Measurements from ENCODE around the gene APLP2.
"Not testable (repeated sequence)": the region's sequence is repeated elsewhere in the genome, so short reads cannot be mapped to it uniquely, and the experiment has no call there.

The APLP2 gene

DNA sequence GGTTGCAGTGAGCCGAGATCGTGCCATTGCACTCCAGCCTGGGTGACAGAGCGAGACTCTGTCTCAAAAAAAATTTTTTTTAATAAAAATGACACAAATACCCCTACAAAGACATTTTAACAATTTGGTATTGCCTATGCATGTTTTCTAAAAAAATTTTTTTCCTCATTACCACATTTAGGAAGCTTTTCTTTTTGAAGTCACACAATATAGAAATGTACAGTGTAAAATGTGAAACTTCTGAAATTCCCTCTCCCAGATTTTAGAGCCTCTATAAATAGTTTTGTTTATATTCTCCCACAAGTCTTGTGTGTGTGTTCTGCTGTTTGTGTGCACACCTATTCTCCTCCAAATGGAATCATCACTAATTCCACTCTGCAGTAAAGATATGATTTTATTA is 97.5 kb downstream of the APLP2 start:
- no peak for DNase-seq (ENCODE audit: low read depth in 1 of 2, low spot score in 1 of 2)

DNA sequence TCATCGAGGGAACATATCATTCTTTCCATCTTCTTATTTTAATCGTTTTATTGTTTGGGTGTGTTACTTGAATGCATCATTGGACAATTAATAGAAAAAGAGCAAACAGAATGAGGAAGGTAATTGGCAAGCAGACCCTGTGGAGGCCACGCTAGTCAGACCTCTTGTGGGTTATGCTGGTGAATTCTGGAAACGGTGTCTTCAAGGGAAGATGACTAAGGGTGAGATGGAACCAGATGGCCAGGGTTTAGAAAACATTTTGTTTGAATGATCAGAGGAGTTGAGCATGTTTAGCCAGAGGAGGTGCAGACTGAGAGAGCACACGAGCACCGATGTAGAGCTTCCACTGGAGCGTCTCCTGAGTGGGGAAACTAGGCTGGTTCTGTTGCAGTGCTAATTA is 98.4 kb downstream of the APLP2 start:
- DNase-seq (ENCODE audit: low read depth in 1 of 2, low spot score in 1 of 2) = no peak

DNA sequence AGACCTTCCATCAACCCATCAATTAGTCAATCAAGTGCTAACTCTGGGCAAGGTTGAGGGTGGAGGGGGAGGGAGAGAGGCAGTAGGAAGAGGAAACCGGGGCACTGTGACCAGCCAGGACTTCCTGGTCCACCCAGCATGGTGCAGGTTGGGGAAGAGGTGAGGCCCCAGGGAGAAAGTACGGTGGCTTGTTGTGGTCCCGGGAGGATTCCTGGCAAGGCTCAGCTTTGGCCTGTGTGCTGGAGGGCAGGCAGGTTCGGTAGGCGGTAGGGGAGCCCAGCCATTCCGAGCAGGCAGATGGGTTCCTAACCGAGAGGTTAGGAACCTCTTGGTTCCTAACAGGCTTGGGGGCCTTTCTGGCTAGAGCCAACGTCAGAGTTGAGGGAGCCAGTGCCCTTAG is 100.7 kb downstream of the APLP2 start:
- DNase-seq (ENCODE audit: low read depth in 1 of 2, low spot score in 1 of 2) = no peak

DNA sequence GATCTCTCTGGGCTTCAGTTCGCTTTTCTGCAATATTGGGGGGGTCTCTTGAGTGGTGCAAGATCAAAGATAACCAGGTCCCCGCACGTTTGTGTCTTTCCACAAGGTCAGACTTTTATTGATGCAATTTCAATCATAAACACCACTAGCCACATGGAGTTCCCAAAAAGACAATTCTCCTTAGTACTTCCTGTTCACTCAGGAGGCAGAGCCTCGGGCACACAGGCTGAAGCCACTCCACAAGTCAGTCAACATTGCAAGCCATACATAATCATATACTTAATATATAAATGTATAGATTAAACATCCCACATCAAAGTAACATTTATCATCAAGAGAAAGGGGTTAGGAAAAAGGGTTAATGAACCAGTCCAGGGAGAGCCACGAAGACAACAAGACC is 101.8 kb downstream of the APLP2 start:
- DNase-seq (ENCODE audit: low read depth in 1 of 2, low spot score in 1 of 2) = no peak

DNA sequence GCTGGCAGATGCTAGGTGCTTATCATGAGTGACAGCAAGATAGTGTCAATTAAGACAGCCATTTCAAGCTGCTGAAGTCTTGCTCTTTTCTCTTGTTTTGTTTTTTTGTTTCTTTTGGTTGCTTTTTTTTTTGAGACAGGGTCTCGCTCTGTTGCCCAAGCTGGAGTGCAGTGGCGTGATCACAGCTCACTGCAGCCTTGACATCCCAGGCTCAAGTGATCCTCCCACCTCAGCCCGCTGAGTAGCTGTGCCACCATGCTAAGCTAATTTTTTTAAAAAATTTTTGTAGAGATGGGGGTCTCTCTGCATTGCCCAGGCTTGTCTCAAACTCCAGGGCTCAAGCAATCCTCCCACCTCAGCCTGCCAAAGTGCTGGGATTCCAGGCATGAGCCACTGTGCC is 102.3 kb downstream of the APLP2 start:
- DNase-seq (ENCODE audit: low read depth in 1 of 2, low spot score in 1 of 2) = not testable (repeated sequence)

DNA sequence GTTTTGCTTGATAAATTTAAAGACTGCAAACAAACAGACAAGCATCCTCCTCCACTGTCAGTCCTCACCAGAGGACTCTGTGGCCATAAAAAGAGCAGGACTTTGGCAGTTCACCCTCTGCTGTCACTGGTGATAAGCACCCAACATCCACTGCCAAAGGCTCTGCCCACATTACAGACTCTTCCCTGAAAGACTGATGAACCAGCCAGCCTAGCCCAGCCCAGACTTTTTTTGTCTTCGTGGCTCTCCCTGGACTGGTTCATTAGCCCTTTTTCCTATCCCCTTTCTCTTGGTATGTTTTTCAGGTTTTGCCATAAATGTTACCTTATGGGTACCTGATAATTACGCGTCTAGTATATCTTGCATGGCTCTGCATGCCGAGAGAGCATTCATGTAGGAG is 104.9 kb downstream of the APLP2 start:
- DNase-seq (ENCODE audit: low read depth in 1 of 2, low spot score in 1 of 2) = no peak

DNA sequence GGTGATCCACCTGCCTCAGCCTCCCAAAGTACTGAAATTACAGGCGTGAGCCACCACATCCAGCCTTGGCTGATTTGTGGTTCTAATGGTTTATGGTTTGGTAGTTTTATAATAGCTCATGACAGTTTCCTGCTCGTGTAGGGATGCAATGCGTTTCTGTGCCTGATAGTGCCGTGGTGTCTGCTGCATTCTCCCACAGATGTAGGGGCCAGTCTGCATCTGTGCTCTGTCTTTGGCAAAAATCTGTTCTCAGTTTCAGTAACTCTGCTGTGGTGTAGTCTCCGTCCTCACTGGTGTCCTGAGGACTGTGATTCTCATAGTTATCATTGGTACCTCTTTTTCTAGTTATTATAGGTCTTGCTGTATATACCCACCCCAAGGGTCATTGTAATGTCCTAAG is 106.2 kb downstream of the APLP2 start:
- no peak for DNase-seq (ENCODE audit: low read depth in 1 of 2, low spot score in 1 of 2)

DNA sequence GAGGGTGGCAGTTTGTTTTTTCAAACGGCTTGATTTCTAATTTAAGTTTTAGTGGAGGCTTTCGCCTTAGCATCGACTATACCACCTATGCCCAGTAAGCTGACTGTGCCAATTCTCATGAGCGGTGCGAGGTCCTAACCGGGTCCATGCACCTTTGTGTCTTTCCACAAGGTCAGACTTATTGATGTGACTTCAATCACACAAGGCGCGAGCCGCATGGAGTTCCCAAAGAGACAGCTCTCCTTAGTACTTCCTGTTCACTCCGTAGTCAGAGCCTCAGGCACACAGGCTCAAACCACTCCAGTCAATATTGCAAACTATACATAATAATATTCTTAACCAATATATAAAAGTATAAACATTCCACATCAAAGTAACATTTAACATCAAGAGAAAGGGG is 108.1 kb downstream of the APLP2 start:
- DNase-seq (ENCODE audit: low read depth in 1 of 2, low spot score in 1 of 2) = no peak

DNA sequence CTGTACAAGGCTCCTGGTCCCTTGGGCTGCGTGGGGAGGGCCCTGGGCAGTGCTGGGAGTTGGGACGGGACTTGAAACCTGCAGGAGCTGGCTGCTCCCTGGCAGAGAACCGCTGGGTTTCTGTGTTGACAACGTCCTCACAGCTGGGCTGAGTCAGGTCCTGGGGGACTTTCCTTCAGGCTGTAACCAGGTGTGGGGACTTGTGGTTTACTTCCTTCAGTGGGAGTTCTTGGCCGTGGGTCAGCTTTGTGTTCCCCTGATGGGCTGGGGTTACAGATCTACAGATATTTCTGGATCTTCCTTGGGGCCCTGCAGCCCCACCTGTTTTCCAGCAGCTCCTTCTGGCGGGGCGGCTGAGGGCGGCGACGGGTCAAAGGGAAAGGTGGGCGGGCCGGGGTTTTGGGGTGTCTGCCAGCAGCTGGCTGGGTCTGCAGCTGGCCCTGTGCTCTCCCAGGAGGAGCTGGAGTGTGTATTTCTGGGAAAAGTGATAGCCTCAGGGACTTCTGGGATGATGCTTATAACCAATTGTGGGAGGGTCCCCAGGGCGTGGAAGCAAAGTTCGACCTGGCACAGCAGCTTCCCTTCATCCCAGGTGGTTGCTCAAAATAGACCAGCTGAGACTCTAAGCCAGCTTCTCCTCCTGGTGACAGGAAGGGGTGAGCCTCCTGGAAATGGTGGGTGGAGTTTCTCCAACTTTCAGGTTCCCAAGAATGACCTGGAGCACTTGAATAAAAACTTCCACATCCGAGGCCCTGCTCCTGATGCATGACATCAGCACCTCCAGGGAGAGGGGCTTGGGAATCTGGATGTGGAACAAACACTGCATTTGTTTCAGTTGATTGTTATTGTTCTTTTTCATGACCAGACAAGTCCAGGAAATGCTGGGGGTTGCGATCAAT is 109.0 kb downstream of the APLP2 start:
- no peak for DNase-seq (ENCODE audit: low read depth in 1 of 2, low spot score in 1 of 2)

DNA sequence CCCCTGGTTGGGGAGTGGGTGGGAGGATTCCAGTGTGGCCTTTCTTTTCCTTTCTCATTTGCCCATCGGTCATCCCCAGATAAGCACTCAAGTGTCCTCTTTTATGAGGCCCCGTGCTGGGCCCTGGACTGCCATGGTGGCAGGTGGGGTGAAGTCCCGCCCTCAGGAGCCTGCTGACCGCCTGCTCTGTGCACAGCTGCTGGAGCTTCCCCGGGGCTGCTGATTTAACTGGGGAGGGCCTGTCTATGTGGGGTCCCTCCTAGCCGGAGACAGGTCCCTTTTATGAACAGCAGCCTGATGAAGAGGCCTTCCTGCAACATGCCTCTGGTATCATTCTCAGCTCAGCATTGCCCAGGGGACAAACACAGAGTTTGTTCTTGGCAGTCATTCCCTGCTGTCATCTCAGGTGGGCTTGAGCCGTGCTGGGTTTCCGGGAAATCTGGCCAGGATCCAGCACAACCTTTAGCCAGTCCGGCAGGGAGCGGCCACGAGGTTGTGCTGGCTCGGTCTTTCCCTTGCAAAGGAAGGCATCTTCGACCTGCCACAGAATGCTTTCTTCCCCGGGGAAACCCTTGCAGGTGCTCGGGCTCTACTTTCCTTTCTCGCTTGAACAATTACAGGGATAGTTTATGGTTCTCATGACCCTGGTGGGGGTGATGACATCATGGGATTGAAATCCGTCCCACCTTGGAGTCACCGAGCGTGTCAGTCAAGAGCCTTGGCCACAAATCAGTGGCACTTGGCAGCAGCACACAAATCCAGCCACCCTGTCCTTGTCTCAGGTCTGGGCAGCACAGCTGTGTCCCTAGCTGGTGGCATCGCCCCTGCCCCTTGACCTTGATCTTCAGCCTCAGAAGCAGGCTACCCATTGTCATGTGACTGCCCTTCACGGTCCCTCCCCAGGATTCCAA is 110.0 kb downstream of the APLP2 start:
- no peak for DNase-seq (ENCODE audit: low read depth in 1 of 2, low spot score in 1 of 2)

DNA sequence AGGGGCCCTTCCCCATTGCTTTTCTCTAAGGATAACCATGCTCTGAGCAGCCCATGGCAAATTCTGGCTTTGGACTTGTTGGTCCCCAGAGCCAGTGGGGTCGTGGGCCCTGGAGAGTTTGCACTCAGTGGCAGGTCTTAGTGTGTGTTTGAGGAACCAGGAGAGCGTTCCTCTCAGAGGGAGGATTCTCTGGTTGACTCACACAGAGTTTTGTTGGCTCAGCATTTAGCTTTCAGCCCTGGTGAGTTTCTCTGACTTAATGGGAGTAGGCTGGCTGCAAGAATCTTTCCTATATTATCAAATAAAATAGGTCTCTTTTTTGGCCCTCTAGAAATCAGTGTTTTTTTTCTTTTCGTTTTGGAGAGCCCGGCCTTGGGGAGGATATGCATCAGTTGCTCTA is 110.8 kb downstream of the APLP2 start:
- no peak for DNase-seq (ENCODE audit: low read depth in 1 of 2, low spot score in 1 of 2)

DNA sequence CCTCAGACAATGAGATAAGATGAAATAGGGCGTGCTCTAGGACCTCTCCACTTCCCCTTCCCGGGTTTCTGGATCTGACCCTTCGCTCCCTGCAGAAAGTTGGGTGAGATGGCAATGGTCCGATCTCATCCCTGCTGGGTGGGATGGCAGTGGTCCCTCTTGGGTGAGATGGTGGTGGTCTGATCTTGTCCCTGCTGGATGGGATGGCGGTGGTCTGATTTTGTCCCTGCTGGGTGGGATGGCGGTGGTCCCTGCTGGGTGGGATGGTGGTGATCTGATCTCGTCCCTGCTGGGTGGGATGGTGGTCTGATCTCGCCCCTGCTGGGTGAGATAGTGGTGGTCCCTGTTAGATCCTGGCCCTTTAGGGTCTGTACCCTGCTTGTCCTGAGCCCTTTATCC is 111.2 kb downstream of the APLP2 start:
- DNase-seq (ENCODE audit: low read depth in 1 of 2, low spot score in 1 of 2) = no peak

DNA sequence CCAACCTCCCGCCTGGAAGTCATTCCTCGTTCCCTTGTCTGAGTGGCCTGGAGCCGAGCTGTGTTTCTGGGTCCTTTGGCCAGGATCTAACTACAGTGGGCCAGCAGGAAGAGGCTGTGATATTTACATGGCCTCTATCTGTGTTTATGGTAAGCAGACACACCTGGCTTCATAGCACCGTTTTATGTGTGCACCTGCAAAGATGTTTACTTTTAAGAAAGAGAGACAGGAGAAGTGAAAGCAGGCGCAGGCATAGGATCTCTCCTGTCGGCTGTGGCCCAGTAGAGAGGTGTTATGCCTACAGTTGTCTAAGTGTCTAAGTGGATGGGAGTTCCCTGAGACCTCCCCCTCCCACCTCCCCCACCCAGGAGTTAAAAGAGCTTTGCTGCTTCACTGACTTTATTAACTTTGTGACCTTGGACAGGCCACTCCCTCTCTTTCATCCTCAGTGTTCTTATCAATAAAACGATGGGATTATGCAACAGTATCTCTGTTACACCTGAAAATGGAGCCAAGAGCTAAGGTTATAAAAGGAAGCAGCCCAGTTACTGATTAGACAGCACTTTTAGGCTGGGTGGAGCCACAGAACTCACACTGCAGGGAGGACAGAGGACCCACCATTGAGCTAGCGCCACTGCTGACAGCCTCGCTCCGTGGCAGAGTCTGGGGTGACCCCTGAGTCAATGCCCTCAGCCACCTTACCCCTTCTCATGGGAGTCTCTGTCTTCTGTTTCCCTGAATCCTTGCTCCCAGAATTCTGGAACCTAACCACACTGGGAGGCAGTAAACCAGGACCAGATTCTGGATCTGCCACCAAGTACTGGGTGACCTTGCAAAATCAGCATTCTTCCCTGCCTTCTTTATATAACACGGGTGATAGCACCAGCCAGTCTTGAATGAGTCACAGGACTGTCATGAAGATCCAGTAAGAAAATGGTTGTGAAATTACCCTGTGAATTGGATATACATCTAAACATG is 111.9 kb downstream of the APLP2 start:
- no peak for DNase-seq (ENCODE audit: low read depth in 1 of 2, low spot score in 1 of 2)

DNA sequence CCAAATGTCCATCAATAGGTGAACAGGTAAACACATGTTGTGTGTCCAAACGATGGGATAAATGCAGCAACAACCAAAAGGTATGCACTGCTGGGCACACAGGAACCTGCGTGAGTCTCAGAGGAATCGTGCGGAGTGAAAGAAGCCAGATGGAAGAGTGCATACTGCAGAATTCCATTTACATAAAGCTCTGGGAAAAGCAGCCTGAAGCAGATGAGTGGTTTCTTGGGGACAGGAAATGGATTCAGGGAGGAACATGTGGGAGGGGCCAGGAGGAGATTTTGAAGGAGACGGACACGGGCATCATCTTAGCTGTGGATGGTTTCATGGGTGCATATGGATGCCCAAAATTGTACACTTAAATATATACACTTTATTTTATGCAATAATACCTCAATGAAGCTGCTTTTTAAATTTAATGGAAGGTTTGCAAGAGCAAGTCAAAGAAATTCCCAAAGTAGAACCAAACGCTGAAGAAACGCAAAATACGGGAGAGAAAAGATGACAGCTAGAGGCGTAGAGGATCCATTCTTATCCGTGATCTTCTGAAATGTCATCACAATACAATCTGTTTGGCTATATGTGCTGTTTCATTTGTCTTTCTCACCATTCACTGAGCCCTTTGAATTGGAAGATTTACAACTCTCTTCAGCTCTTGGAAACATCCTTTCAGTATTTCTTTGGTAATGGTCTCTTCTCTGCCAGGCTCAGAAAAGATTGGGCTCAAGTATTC is 114.3 kb downstream of the APLP2 start:
- DNase-seq (ENCODE audit: low read depth in 1 of 2, low spot score in 1 of 2) = no peak

DNA sequence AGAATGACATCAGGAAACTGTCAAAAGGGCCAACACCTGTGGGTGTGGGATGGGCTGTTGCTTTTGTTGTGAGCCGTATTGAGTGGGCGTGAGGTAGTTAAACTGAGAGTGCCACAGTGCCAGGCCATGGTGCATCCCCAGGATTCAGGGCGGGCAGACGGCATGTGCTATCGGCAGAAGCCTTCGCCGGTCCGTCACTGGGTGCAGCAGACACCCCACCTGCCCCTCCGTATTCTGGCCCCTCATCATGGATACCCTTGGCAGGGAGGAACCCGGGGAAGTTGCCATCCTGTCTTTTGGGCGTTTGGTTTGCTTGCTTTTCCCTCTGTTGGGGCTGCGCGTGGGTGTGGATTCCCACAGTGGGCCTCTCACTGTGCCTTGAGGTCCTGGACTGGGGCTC is 117.4 kb downstream of the APLP2 start:
- DNase-seq (ENCODE audit: low read depth in 1 of 2, low spot score in 1 of 2) = no peak

DNA sequence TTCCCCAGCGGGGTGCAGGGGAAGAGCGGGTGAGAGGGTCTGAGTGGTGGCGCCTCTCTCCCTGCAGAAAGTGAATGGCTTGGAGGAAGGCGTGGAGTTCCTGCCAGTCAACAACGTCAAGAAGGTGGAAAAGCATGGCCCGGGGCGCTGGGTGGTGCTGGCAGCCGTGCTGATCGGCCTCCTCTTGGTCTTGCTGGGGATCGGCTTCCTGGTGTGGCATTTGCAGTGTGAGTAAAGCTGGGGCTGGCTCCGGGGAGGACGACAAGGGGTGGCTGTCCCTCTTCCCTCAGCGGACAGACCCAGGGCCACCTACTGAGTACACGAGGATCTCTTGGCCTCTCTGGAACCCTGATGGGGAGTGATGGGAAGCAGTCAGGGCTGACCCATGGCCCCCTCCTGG is 118.4 kb downstream of the APLP2 start:
- no peak for DNase-seq (ENCODE audit: low read depth in 1 of 2, low spot score in 1 of 2)

DNA sequence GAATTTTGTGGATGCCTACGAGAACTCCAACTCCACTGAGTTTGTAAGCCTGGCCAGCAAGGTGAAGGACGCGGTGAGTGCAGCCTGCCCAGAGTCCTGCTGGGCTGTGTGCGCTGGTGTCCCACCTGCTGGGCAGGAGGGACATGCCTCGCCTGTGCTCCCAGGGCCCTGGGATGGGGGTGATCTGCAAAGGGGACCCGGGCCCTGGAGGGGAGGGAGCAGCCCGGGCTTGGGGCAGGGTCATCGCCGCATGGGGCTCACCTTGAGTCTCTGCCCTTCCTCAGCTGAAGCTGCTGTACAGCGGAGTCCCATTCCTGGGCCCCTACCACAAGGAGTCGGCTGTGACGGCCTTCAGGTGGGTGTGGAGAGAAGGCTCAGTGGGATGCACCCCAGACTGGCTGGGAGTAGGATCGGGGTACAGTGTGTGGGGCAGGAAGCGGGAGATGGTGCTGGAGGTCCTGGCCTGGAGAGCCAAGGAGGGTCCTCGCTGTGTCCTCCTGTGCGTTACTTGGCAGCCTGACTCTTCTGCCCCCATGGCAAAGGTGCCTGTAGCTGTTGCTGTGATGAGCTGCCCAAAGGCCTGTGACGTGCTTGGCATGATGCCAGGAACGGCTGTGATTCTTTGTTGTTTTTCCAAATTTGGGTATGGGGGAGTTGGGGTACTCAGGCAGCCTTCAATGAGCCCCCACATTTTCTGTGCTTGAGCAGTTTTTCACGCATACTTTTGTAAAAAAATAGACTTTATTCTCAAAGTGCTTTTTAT is 119.1 kb downstream of the APLP2 start:
- no peak for DNase-seq (ENCODE audit: low read depth in 1 of 2, low spot score in 1 of 2)

DNA sequence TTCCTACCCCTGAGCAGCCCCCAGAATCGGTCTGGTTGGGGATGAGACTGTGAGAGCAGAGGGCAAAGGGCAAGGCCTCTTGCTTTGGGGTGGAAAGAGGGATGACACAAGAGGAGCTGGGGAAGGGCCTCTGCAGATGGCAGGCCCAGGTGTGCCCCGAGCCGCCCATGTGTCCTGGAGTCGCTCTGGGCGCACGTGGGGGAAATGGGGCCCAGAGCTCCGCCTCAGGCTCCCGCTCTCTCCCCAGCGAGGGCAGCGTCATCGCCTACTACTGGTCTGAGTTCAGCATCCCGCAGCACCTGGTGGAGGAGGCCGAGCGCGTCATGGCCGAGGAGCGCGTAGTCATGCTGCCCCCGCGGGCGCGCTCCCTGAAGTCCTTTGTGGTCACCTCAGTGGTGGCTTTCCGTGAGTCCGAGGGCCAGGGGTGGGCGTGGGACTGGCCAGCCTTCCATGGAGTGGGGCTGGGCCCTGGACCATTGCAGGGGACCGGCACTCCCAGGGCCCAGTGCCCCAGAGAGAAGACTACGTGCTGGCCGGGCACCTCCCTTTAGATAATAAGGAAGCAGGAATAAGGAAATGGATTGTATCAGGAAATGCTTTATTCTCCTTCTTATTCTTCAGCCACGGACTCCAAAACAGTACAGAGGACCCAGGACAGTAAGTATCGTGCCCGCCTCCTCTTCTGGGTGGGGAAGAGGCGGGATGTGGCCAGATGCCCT is 120.0 kb downstream of the APLP2 start:
- DNase-seq (ENCODE audit: low read depth in 1 of 2, low spot score in 1 of 2) = no peak

DNA sequence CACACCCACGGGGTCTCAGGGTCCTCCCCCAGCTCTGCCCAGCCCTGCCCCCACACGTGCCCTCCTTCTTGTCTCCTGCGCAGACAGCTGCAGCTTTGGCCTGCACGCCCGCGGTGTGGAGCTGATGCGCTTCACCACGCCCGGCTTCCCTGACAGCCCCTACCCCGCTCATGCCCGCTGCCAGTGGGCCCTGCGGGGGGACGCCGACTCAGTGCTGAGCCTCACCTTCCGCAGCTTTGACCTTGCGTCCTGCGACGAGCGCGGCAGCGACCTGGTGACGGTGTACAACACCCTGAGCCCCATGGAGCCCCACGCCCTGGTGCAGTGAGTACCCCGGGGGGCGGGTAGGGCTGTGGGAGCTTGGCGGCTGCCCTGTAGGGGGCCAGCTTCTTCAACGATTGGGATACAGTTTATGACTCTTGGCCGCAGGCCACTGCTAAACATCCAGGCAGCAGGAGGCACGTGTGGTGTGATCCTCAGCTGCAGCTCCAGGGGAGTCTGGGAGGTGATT is 120.7 kb downstream of the APLP2 start:
- DNase-seq (ENCODE audit: low read depth in 1 of 2, low spot score in 1 of 2) = no peak
